ENCODE results near the gene FLT3. TPM values are rescaled to one million over a fixed set of nuclear protein-coding genes. Genes with fewer than 3 reads are reported as not detected.

The FLT3 gene
- total and polyA plus RNA-seq, 2 experiments from 2014 or later: 0.10 to 0.29 TPM

DNA sequence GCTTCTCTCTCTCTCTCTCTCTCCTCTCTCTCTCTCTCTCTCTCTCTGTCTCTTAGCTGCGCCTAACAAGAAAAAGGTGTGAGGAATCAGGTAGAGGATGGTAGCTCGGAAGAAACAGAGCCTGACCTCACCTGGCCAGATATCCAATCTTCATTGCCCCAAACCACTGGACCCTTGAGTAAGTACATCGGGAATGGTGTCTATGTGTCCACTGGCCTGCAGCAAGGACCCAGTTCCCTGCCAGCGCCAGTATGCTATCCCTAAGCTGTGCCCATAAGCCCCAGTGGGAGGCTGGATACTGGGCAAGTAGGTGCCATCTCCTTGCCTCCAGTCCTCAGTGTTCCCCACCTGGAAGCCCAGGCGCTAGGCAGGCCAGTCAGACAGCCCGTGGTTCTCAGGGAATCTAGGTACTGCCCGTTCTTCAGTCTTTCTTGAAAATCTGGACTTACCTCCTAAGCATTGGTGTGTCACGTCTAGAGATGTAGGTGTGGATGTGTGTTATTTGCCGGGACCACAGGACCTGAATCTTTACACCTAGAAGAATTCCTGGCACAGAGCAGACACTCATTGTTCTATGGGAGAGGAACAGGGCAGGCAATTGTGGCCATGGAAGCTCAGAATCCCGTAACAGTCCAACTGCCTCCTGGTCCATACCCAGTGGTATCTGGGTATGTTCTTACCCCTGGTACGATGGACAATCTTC lies 119.2 kb downstream of the FLT3 start:
- Histone ChIP-seq H3K36me3 (replicated peaks; ENCODE audit: insufficient read depth, low read depth) (no peaks in the 10 kb centered on the region), H3K4me2 (peak overlapping the region; percentile 75), H4K20me1 (ENCODE audit: insufficient read depth, poor library complexity, severe bottlenecking) (no peaks in the 10 kb centered on the region), H3K9me2 (replicated peaks; ENCODE audit: insufficient read depth) (no peaks in the 10 kb centered on the region), H3K4me3 (no peak overlapping the region), H2AFZ (no peak overlapping the region), H3K4me1 (ENCODE audit: insufficient read depth) (no peaks in the 10 kb centered on the region), H3K27me3 (peaks cover 73% of the 10 kb centered on the region), H3K9me3 (ENCODE audit: low read depth) (no peaks in the 10 kb centered on the region), H3K79me2 (peaks cover 11% of the 10 kb centered on the region), H3K27ac (peak overlapping the region; percentile 90)
- no peak for DNase-seq (ENCODE audit: low spot score)
- WGBS (ENCODE audit: low lambda C conversion rate, missing lambda C conversion rate): 34% methylated on average over 11 of the region's 11 CpGs
- TF ChIP-seq, protein P1, sequence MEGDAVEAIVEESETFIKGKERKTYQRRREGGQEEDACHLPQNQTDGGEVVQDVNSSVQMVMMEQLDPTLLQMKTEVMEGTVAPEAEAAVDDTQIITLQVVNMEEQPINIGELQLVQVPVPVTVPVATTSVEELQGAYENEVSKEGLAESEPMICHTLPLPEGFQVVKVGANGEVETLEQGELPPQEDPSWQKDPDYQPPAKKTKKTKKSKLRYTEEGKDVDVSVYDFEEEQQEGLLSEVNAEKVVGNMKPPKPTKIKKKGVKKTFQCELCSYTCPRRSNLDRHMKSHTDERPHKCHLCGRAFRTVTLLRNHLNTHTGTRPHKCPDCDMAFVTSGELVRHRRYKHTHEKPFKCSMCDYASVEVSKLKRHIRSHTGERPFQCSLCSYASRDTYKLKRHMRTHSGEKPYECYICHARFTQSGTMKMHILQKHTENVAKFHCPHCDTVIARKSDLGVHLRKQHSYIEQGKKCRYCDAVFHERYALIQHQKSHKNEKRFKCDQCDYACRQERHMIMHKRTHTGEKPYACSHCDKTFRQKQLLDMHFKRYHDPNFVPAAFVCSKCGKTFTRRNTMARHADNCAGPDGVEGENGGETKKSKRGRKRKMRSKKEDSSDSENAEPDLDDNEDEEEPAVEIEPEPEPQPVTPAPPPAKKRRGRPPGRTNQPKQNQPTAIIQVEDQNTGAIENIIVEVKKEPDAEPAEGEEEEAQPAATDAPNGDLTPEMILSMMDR (IDR thresholded peaks at IDR 0.05; ENCODE audit: poor library complexity): no peak
- TF ChIP-seq EZH2phosphoT487 (IDR thresholded peaks at IDR 0.05; ENCODE audit: low read depth, severe bottlenecking, unreplicated experiment) (no peak), EZH2 (IDR thresholded peaks at IDR 0.05; ENCODE audit: borderline replicate concordance) (no peak)

DNA sequence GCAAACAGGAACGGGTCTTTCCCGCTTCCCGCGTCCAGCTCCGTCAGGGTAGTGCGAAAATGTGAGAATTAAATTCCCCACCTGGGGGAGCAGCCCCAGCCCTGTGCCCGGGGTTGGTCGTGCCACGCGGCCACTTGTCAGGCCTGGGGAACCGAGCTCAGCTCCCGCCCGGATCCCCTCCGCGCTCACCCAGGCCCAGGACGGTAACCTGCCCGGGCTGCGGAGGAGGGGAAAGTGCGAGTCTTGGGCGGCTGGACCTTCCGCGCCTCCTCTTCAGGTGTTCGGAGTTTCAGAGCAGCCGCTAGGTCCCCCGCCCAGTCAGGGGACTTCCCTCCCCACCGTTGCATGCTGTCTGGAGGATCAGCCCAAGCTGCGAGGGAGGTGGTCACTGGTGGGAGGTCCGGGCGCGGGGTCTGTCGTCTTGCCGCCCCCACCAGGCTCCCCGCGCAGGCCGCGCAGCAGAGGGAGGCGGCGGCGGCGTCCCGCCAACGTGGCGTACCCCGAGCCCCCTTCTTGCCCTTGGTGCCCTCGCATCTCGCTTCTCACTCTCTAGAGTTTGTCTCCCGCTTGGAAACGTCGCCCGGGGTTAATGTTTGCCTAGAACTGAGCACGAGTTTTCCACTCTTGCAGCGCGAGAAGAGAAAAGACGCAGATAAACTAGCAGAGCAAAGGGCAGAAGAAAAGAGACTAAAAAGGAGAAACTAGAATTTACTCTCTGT lies 119.9 kb downstream of the FLT3 start:
- 3% methylated on average over 54 of the region's 54 CpGs for WGBS (ENCODE audit: low lambda C conversion rate, missing lambda C conversion rate)
- Histone ChIP-seq H3K9me3 (ENCODE audit: low read depth) (no peaks in the 10 kb centered on the region), H3K36me3 (replicated peaks; ENCODE audit: insufficient read depth, low read depth) (no peaks in the 10 kb centered on the region), H2AFZ (peak overlapping the region; percentile 13), H3K79me2 (peaks cover 11% of the 10 kb centered on the region), H3K27me3 (peaks cover 80% of the 10 kb centered on the region), H3K4me1 (ENCODE audit: insufficient read depth) (no peaks in the 10 kb centered on the region), H4K20me1 (ENCODE audit: insufficient read depth, poor library complexity, severe bottlenecking) (no peaks in the 10 kb centered on the region), H3K9me2 (replicated peaks; ENCODE audit: insufficient read depth) (no peaks in the 10 kb centered on the region), H3K27ac (peak overlapping the region; percentile 90), H3K4me3 (peak overlapping the region; percentile 8), H3K4me2 (peak overlapping the region; percentile 75)
- peak; percentile 75 for DNase-seq (ENCODE audit: low spot score)
- peak; percentile 48 for TF ChIP-seq EZH2 (IDR thresholded peaks at IDR 0.05; ENCODE audit: borderline replicate concordance)
- TF ChIP-seq, protein P1 (IDR thresholded peaks at IDR 0.05; ENCODE audit: poor library complexity): no peak
- peak; percentile 56 for TF ChIP-seq EZH2phosphoT487 (IDR thresholded peaks at IDR 0.05; ENCODE audit: low read depth, severe bottlenecking, unreplicated experiment)

GRCh38 chr13:27979765-27980279 lies 120.6 kb downstream of the FLT3 start:
- Histone ChIP-seq H3K4me2 (peak overlapping the region; percentile 75), H3K4me3 (no peak overlapping the region), H2AFZ (peak overlapping the region; percentile 13), H3K4me1 (ENCODE audit: insufficient read depth) (no peaks in the 10 kb centered on the region), H3K9me3 (ENCODE audit: low read depth) (no peaks in the 10 kb centered on the region), H3K27ac (peak overlapping the region; percentile 90), H4K20me1 (ENCODE audit: insufficient read depth, poor library complexity, severe bottlenecking) (no peaks in the 10 kb centered on the region), H3K79me2 (peaks cover 11% of the 10 kb centered on the region), H3K9me2 (replicated peaks; ENCODE audit: insufficient read depth) (no peaks in the 10 kb centered on the region), H3K36me3 (replicated peaks; ENCODE audit: insufficient read depth, low read depth) (no peaks in the 10 kb centered on the region), H3K27me3 (peaks cover 86% of the 10 kb centered on the region)
- WGBS (ENCODE audit: low lambda C conversion rate, missing lambda C conversion rate): 12% methylated on average over 15 of the region's 15 CpGs
- TF ChIP-seq, protein P1 (IDR thresholded peaks at IDR 0.05; ENCODE audit: poor library complexity): no peak
- peak; percentile 76 for TF ChIP-seq EZH2 (IDR thresholded peaks at IDR 0.05; ENCODE audit: borderline replicate concordance)
- no peak for TF ChIP-seq EZH2phosphoT487 (IDR thresholded peaks at IDR 0.05; ENCODE audit: low read depth, severe bottlenecking, unreplicated experiment)
- DNase-seq (ENCODE audit: low spot score): no peak

Measured in hepatocyte (in vitro differentiated cells).